ENCODE data around the gene YJU2.
A peak's percentile ranks its signal among the peaks of the same experiment; 100 is the strongest.
"Not testable (repeated sequence)": the region's sequence is repeated elsewhere in the genome, so short reads cannot be mapped to it uniquely, and the experiment has no call there.

The YJU2 gene

DNA sequence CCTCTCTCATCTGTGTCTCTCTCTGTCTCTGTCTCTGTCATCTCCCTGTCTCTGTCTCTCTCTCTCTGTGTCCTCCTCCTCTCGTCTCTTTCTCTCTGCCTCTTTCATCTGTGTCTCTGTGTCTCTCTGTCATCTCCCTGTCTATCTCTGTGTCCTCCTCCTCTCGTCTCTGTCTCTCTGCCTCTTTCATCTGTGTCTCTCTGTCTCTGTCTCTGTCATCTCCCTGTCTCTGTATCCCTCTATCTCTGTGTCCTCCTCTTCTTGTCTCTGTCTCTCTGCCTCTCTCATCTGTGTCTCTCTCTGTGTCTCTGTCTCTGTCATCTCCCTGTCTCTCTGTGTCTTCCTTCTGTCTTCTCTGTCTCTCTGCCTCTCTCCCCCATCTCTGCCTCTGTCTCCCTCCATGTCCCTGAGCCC lies 18.1 kb upstream of the YJU2 start:
- no peak for DNase-seq (ENCODE audit: low spot score)

DNA sequence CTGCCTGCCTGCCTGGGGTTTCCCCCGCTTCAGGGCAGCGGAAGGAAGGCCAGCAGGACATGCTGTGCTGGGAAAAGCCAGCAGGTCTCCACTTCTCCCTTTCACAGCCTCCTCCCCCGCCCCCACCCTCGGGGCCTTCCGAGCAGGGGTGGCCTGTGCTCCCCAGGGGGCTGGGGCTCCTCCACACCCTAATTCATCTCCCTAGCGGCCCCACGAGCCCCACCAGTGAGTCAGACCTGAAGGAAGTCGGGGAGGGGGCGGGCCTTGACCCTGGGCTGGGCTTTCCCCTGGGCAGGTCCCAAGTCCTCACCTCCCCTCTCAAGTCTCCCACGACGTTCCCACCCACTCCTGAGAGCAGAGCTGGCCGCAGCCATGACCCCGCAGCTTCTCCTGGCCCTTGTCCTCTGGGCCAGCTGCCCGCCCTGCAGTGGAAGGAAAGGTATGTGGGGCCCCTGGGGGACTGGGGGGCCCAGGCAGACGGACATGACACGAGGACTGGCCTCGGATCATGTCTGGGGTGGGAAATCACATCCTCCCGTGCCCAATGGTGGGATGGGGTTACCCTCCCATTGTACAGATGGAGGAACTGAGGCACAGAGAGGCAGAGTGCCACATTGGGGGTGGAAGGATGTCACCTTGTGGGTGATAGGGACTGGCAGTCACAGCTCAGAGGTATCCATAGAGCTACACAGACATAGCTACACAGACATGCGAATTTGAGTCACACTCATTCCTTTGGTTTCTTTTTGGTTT lies 17.5 kb upstream of the YJU2 start, which contains the start of gene EBI3:
EBI3 (plus strand) TSS at position 345 of the 753 bp plus-strand sequence; CDS start at position 373, 28 bp downstream.
- DNase-seq (ENCODE audit: low spot score) = peak; percentile 44

DNA sequence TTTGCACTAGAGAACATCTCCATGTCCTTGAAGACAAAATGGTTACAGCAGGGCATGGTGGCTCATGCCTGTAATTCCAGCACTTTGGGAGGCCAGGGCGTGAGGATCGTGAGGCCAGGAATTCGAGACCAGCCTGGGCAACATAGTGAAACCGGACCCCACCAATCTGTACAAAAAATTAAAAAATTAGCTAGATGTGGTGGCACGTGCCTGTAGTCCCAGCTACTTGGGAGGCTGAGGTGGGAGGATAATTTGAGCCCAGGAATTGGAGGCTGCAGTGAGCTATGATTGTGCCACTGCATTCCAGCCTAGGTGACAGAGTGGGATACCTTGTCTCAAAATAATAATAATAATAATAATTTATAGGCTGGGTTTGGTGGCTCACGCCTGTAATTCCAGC lies 16.6 kb upstream of the YJU2 start:
- not testable (repeated sequence) for DNase-seq (ENCODE audit: low spot score)

DNA sequence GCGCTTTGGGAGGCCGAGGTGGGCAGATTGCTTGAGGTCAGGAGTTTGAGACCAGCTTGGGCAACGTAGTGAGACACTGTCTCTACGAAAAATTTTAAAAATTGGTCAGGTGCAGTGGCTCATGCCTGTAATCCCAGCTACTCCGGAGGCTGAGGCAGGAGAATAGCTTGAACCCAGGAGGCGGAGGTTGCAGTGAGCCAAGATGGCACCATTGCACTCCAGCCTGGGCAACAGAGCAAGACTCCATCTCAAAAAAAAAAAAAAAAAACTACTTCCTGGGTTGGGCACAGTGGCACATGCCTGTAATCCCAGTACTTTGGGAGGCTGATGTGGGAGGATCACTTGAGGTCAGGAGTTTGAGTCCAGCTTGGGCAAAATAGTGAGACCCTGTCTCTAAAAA lies 15.4 kb upstream of the YJU2 start:
- DNase-seq (ENCODE audit: low spot score) = not testable (repeated sequence)

DNA sequence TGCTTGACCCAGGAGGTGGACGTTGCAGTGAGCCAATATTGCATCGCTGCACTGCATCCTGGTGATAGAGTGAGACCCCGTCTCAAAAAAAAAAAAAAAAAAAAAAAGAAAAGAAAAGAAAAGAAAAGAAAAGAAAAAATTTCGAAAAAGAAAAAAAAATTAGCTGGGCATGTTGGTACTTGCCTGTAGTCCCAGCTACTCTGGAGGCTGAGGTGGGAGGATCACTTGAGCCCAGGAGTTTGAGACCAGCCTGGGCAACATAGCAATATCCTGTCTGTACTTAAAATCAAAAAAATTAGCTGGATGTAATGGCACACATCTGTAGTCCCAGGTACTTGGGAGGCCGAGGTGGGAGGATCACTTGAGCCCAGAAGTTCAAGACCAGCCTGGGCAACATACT lies 14.7 kb upstream of the YJU2 start:
- not testable (repeated sequence) for DNase-seq (ENCODE audit: low spot score)

DNA sequence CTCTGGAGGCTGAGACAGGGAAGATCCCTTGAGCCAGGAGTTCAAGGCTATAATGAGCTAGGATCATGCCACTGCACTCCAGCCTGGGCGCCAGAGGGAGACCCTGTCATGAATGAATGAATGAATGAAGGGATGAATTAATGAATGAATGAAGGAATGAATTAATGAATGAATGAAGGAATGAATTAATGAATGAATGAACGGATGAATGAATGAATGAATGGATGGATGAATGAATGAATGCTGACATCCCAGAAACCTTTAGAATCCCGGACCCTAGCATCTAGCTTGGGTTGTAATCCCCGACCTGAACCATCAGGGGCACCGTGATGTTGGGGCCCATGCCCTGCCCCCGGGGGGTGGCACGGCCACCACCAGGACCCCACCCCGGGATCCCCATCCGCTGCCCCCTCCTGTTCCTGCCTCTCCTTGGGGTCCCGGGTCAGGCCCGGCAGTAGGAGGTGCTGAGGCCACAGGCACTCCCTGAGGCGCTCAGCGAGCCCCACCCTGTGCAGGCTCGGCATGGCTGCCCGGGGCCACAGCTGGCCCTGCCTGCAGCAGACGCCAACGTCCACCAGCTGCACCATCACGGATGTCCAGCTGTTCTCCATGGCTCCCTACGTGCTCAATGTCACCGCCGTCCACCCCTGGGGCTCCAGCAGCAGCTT lies 14.1 kb upstream of the YJU2 start:
- no peak for DNase-seq (ENCODE audit: low spot score)

DNA sequence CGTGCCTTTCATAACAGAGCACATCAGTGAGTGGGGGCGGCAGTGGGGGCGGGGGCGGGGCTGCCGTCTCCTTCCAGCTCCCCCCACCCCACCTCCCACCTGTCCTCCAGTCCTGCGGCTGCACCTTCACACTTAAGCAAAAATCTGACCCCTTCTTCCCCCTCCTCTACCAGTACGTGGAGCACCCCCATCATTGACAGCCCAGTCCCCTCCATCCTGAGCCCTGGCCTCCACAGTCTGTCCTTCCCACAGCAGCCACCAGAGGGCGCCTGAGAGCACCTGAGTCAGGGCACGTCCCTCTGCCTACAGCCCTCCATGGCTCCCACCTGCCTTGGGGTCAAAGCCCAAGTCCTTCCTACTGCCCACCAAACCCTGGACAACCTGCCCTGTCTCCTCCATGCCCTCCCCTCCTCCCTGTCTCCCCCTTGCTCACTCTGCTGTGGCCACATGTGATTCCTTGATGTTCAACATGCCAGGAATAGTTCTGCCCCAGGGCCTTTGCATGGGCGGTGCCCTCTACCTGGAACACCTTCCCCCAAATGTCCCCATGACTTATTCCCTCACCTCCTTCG lies 13.5 kb upstream of the YJU2 start:
- no peak for DNase-seq (ENCODE audit: low spot score)

DNA sequence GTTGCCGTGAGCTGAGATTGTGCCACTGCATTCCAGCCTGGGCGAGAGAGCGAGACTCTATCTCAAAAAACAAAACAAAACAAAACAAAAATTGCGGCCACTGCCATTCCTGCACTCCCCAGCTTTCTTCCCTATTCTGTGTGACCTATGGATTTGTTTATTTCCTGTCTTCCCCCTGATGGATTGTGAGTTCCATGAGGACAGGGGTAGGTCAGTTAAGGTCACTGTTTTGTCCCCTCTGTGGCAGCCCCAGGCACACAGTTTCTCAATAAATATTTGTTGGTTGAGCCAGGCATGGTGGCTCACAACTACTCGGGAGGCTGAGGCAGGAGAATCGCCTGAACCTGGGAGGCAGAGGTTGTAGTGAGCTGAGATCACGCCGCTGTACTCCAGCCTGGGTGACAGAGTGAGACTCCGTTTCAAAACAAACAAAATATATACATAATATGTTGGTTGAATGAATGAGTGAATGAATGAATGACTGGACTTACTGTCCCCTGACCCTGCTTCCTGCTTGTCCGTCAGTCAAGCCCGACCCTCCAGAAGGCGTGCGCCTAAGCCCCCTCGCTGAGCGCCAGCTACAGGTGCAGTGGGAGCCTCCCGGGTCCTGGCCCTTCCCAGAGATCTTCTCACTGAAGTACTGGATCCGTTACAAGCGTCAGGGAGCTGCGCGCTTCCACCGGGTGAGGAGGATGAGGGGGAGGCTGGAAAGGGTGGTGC lies 12.6 kb upstream of the YJU2 start:
- no peak for DNase-seq (ENCODE audit: low spot score)

DNA sequence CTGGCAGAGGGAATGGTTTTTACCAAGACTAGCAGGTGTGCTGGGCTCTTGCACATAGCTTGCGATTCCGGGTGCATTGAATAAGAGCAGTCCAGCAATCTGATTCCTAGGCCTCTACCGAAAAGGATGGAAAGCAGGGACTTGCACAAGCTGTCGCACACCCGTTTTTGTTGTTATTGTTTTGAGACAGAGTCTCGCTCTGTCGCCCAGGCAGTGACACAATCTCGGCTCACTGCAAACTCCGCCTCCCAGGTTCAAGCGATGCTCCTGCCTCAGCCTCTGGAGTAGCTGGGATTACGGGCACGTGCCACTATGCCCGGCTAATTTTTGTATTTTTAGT lies 12.0 kb upstream of the YJU2 start:
- no peak for DNase-seq (ENCODE audit: low spot score)

DNA sequence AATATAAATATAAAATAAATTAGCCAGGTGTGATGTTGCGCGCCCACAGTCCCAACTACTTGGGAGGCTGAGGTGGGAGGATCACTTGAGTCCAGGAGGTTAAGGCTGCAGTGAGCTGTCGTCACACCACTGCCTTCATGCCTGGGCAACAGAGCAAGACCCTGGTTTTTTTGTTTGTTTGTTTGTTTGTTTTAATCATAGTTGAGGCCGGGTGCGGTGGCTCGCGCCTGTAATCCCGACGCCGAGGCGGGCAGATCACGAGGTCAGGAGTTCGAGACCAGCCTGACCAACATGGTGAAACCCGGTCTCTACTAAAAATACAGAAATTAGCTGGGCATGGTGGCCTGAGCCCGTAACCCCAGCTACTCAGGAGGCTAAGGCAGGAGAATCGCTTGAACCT lies 9.4 kb upstream of the YJU2 start:
- DNase-seq (ENCODE audit: low spot score) = not testable (repeated sequence)

DNA sequence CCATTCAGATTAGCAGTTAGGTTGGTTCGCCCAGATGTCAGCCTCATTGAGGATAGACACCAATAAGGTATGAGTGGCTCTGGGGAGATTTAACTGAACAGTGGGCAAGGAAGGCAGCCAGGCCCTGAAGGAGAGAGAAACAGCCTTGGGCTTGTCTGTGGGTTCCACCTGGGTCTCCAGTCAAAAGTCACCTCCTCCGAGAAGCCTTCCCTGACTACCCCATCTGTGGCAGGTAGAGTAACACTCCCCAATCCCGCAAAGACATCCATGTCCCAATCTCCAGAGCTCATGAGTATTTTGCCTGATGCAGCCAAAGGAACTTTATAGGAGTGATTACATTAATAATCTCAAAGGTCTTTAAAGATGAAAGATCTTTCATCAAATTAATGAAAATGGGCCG lies 8.0 kb upstream of the YJU2 start:
- DNase-seq (ENCODE audit: low spot score) = no peak

DNA sequence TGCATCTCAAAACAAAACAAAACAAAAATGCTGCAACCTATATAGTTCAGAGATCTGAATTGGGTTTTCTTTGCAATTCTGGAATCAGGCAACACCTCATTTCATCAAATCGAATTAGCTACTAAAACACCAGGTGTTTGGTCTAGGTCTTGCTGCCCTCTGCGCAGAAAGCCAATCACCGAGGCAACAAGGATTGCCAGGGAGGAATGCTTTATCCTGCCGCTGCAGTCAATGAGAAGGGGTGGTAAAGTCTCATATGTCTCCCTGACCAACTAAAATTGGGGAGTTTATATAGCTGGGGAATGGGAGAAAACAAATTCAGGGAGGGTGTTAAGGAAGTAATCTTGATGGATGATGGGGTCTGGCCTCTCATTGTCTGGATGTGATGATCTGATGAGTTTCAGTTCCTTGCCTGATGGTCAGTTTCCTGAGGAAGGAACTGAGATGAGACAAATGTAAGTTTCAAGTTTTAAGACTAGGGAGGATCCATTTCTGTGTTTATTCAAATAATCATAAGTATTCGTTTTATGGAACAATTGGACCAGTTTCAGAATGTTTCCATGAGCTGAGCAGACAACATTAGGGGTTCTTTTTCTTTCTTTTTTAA lies 5.0 kb upstream of the YJU2 start:
- no peak for DNase-seq (ENCODE audit: low spot score)

DNA sequence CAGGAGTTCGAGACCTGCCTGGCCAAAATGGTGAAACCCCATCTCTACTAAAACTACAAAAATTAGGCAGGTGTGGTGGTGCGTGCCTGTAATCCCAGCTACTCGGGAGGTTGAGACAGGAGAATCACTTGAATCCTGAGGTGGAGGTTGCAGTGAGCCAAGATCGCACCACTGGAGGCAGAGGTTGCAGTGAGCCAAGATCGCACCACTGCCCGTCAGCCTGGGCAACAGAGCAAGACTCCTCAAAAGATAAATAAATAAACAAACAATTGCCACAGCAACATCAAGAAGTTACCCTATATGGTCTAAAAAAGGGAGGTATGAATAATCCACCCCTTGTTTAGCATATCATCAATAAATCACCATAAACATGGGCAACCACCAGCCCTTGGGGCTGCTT lies 942 bp upstream of the YJU2 start:
- DNase-seq (ENCODE audit: low spot score) = not testable (repeated sequence)

DNA sequence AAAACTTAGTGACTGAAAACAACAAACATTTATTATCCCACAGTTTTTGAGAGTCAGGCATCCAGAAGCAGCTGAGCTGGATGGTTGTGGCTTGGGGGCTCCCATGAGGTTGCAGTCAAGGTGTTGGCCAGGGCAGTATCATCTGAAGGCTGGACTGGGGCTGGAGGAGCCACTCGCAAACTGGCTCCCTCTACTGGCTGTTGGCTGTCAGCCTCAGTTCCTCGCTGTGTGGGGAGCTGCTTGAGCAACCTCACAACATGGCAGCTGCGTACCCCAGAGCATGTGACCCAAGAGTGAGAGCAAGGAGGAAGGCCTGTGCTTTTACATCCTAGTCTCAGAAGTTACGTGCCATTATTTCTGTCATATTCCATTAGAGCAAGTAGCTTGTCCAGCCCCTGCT lies 9.7 kb downstream of the YJU2 start:
- DNase-seq (ENCODE audit: low spot score) = no peak

DNA sequence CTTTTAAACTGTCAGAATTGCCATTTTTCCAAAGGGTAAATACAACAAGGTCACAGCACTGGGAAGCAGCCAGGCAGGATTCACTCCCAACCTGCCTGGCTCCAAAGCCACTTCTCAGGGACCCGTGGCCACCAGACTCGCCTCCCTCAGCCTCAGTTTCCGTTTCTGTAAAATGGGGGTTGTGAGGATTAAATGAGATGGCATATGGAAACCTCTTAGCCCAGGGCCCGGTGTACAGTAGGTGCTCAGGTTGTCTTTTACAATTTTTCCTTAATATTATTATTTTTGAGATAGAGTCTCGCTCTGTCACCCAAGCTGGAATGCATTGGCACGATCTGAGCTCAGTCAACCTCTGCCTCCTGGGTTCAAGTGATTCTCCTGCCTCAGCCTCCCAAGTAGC lies 10.1 kb downstream of the YJU2 start:
- no peak for DNase-seq (ENCODE audit: low spot score)

DNA sequence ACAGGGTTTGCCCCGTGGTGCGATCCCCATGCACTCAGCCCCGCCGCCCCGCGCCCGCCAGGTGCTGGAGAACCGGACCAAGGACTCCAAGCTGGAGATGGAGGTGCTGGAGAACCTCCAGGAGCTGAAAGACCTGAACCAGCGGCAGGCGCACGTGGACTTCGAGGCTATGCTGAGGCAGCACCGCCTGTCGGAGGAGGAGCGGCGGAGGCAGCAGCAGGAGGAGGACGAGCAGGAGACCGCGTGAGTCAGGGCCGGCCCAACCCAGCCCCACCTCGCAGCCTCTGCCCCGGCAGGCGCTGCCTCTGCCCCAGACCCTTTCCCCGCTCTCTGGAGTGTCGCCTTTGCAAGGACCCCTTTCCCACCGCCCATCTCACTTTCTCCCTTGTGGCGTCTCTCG lies 11.3 kb downstream of the YJU2 start:
- no peak for DNase-seq (ENCODE audit: low spot score)

DNA sequence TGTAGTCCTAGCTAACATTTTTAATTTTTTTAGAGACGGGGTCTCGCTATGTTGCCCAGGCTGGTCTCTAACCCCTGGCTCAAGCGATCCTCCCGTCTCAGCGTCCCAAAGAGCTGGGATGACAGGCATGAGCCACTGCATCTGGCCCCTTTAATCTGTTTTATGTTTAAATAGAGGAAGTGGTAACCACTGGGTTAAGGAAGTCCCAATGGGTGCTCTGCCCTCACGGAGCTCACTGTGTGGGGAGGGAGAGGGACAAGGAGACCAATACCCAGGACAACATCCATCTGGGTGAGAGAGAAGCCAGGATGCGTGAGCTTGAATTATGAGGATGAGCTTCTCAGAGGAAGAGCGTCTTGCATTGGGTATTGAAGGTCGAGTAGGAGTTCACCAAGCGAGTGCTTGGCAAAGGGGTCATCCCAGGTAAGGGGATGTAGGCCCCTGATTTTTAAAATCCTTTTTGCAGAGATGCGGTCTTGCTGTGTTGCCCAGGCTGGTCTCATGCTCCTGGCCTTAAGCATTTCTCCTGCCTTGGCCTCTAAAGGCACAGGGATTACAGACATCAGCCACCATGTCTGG lies 13.8 kb downstream of the YJU2 start:
- DNase-seq (ENCODE audit: low spot score) = no peak

DNA sequence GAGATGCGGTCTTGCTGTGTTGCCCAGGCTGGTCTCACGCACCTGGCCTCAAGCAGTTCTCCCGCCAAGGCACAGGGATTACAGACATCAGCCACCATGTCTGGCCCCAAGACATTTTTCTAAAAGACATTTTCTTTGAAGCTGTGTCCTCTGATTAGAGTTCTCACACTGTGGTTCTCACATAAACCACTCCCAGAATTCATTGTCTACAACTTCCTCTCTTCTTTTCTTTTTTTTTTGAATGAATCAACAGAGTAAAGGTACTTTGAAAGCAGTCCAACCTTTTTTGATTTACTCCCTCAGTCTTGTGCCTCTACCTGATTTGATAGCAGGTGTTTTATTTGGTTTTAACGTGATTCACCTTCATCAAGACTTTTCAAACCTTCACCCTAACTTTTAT lies 17.9 kb downstream of the YJU2 start:
- no peak for DNase-seq (ENCODE audit: low spot score)

DNA sequence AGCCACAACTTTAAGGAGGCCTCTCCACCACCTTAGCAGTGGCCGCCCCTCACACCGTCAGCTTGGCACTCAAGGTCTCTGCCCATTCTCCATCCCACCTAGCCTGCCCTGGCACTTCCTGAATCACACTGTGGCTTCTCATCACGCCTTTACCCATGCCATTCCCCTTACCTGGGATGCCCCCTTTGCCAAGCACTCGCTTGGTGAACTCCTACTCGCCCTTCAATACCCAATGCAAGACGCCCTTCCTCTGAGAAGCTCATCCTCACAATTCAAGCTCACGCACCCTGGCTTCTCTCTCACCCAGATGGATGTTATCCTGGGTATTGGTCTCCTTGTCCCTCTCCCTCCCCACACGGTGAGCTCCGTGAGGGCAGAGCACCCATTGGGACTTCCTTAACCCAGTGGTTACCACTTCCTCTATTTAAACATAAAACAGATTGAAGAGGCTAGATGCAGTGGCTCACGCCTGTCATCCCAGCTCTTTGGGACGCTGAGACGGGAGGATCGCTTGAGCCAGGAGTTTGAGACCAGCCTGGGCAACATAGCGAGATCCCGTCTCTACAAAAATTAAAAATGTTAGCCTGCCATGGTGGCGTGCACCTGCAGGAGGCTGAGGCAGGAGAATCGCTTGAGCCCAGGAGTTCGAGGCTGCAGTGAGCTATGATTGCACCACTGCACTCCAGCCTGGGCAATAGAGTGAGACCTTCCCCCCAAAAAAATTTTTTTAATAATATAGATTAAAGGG lies 19.5 kb downstream of the YJU2 start:
- no peak for DNase-seq (ENCODE audit: low spot score)

DNA sequence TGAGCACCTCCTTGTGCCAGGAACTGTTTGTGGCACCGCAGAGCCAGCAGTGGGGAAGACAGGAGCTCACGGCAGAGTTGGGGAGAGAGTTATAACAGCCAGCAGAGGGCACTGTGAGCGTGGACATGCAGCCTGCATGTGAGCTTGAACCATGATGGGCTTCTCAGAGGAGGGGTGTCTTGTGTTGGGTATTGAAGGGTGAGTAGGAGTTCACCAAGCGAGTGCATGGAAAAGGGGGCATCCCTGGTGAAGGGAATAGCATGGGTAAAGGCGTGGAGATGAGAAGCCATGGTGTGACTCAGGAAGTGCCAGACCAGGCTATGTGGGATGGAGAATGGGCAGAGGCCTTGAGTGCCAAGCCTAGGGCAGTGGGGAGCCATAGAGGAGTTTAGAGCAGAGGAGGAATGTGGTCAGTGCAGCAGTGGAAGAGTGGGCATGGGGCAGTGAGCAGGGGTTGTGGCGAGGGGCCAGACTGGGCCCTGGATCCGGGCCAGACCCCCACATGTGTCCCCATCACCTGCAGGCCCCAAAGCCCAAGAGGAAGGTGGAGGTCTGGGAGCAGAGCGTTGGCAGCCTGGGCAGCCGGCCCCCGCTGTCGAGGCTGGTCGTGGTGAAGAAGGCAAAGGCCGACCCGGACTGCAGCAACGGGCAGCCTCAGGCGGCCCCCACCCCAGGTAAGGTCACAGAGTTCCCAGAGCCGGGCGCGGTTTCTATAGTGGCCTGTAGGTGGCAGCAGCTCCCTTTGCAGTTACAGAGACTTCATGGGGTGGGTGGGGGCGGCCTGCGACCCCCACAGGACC lies 20.4 kb downstream of the YJU2 start:
- DNase-seq (ENCODE audit: low spot score) = peak; percentile 62

Measured in hepatic stellate cell (primary cell).